Measurements from ENCODE around the gene NEUROD6. TPM values are rescaled to one million over a fixed set of nuclear protein-coding genes. Genes with fewer than 3 reads are reported as not detected.

NEUROD6 gene
- total RNA-seq, 4 donors from 2014 or later, result not detected

- Histone ChIP-seq H3K4me3 (no peak overlapping the region), H3K4me1 (no peaks in the 10 kb centered on the region), H3K36me3 (no peaks in the 10 kb centered on the region), H3K27me3 (peaks cover 0 to 5% (median 0%) of the 10 kb centered on the region in 4 donors), H3K27ac (replicated peaks in 1 of 4) (no peak overlapping the region), H3K9me3 (no peaks in the 10 kb centered on the region)
- intact Hi-C loops (cut with DNase I), result no loop called here
- no peak for TF ChIP-seq CTCF (IDR thresholded peaks at IDR 0.05)
- no peak for TF ChIP-seq EP300 (IDR thresholded peaks at IDR 0.05)
- TF ChIP-seq POLR2AphosphoS5 (IDR thresholded peaks at IDR 0.05), result no peak
- no peak for TF ChIP-seq POLR2A (IDR thresholded peaks at IDR 0.05; ENCODE audit: low read depth)
- no peak for DNase-seq (ENCODE audit: extremely low spot score)
- WGBS, result 60% methylated on average over 2 of the region's 2 CpGs
Measured at GRCh38 chr7:31326416-31326815, 14.1 kb downstream of the NEUROD6 start.

GRCh38 chr7:31323101-31323500 lies 17.4 kb downstream of the NEUROD6 start:
- H3K4me3 ChIP-seq, result no peak overlapping the region
- no peak for TF ChIP-seq EP300 (IDR thresholded peaks at IDR 0.05)
- no peak for TF ChIP-seq CTCF (IDR thresholded peaks at IDR 0.05)
- TF ChIP-seq POLR2AphosphoS5 (IDR thresholded peaks at IDR 0.05), result no peak
- TF ChIP-seq POLR2A (IDR thresholded peaks at IDR 0.05; ENCODE audit: low read depth), result no peak
- 66% methylated on average over 1 of the region's 1 CpG for WGBS
- no peak overlapping the region for H3K27ac ChIP-seq (replicated peaks in 1 of 4)
- DNase-seq (ENCODE audit: extremely low spot score), result no peak
- peaks cover 0 to 5% (median 0%) of the 10 kb centered on the region in 4 donors for H3K27me3 ChIP-seq
- H3K4me1 ChIP-seq, result no peaks in the 10 kb centered on the region
- intact Hi-C loops (cut with DNase I), result no loop called here
- H3K9me3 ChIP-seq, result no peaks in the 10 kb centered on the region
- no peaks in the 10 kb centered on the region for H3K36me3 ChIP-seq

DNA sequence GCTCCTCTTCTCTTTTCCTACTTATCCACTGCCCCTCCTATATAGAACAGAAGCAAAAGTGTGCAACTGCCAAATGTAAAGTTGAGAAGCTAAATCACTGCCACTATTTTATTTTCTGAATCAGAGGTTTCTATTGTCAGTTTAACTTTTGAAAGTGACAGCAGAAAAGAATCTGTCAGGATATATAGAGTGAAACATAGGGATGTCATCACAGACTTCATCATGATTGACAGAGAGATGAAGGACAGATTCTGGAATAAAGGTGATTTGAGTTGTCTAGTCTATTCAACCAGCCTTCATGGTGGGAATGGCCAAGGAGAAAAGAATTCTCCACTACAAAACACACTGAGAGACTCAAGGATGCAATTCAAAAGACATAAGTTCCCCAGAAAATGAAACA lies 19.9 kb downstream of the NEUROD6 start:
- Histone ChIP-seq H3K36me3 (no peaks in the 10 kb centered on the region), H3K27me3 (peaks cover 0 to 4% (median 0%) of the 10 kb centered on the region in 4 donors), H3K4me3 (no peak overlapping the region), H3K4me1 (no peaks in the 10 kb centered on the region), H3K27ac (replicated peaks in 1 of 4) (no peak overlapping the region), H3K9me3 (no peaks in the 10 kb centered on the region)
- intact Hi-C loops (cut with DNase I), result no loop called here
- TF ChIP-seq POLR2AphosphoS5 (IDR thresholded peaks at IDR 0.05), result no peak
- TF ChIP-seq POLR2A (IDR thresholded peaks at IDR 0.05; ENCODE audit: low read depth), result no peak
- no peak for TF ChIP-seq EP300 (IDR thresholded peaks at IDR 0.05)
- DNase-seq (ENCODE audit: extremely low spot score), result no peak

DNA sequence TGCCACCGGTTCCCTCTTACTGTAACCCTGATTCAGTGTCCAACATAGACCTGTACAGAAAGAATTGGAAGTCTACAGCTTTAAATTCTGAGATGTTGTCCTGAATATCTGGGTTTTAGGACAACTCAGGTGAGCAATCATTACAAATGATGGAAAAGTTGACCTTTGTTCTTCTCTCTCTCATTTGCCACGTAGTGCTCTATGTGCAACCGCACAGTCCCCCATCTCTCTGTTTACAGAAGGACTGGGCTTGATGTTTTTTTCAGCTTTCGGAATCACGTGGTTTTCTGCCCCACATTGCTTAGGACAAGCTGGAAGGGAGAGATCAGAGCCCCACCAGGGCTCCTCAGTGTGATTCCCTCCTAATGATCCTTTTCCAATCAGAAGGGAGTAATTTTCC lies 22.2 kb downstream of the NEUROD6 start:
- peaks cover 0 to 4% (median 0%) of the 10 kb centered on the region in 4 donors for H3K27me3 ChIP-seq
- TF ChIP-seq EP300 (IDR thresholded peaks at IDR 0.05), result no peak
- H3K4me3 ChIP-seq, result no peak overlapping the region
- H3K9me3 ChIP-seq, result no peaks in the 10 kb centered on the region
- WGBS, result 55% methylated on average over 5 of the region's 5 CpGs
- H3K36me3 ChIP-seq, result no peaks in the 10 kb centered on the region
- no peaks in the 10 kb centered on the region for H3K4me1 ChIP-seq
- intact Hi-C loops (cut with DNase I), result no loop called here
- no peak overlapping the region for H3K27ac ChIP-seq (replicated peaks in 1 of 4)
- DNase-seq (ENCODE audit: extremely low spot score), result no peak

- Histone ChIP-seq H3K9me3 (no peaks in the 10 kb centered on the region), H3K27me3 (peaks cover 0 to 4% (median 0%) of the 10 kb centered on the region in 4 donors), H3K4me3 (no peak overlapping the region), H3K27ac (replicated peaks in 1 of 4) (no peak overlapping the region), H3K4me1 (no peaks in the 10 kb centered on the region), H3K36me3 (no peaks in the 10 kb centered on the region)
- TF ChIP-seq EP300 (IDR thresholded peaks at IDR 0.05) (no peak), POLR2A (IDR thresholded peaks at IDR 0.05; ENCODE audit: low read depth) (no peak), POLR2AphosphoS5 (IDR thresholded peaks at IDR 0.05) (no peak)
- 90% methylated on average over 2 of the region's 2 CpGs for WGBS
- intact Hi-C loops (cut with DNase I), result no loop called here
- no peak for DNase-seq (ENCODE audit: extremely low spot score)
Measured at GRCh38 chr7:31316876-31317275, 23.6 kb downstream of the NEUROD6 start.

GRCh38 chr7:31315758-31316157 lies 24.8 kb downstream of the NEUROD6 start:
- DNase-seq (ENCODE audit: extremely low spot score), result no peak
- H3K27ac ChIP-seq (replicated peaks in 1 of 4), result no peak overlapping the region
- no peak for TF ChIP-seq POLR2AphosphoS5 (IDR thresholded peaks at IDR 0.05)
- TF ChIP-seq CTCF (IDR thresholded peaks at IDR 0.05), result no peak
- no peak for TF ChIP-seq POLR2A (IDR thresholded peaks at IDR 0.05; ENCODE audit: low read depth)
- TF ChIP-seq EP300 (IDR thresholded peaks at IDR 0.05), result no peak

More at GRCh38 chr7:31315758-31316157, 24.8 kb downstream of the NEUROD6 start:
- intact Hi-C loops (cut with DNase I), result no loop called here
- WGBS, result 93% methylated on average over 1 of the region's 1 CpG
- H3K27me3 ChIP-seq, result peaks cover 0 to 4% (median 0%) of the 10 kb centered on the region in 4 donors
- H3K36me3 ChIP-seq, result no peaks in the 10 kb centered on the region
- no peaks in the 10 kb centered on the region for H3K4me1 ChIP-seq
- no peak overlapping the region for H3K4me3 ChIP-seq
- no peaks in the 10 kb centered on the region for H3K9me3 ChIP-seq
